GM23338 (cell line): ENCODE results near the gene CELA3B. TPM values are rescaled to one million over a fixed set of nuclear protein-coding genes. Genes with fewer than 3 reads are reported as not detected.
A peak's percentile ranks its signal among the peaks of the same experiment; 100 is the strongest.
"Not testable (repeated sequence)": the region's sequence is repeated elsewhere in the genome, so short reads cannot be mapped to it uniquely, and the experiment has no call there.

Experiments
- ATAC-seq: fragments of 200-7000 bp; cut with Tn5 transposase; 3 replicates; pipeline ENCODE4 v1.9.1; 2020
- DNase-seq: peaks from one replicate; pipeline ENCODE4 v3.0.0-alpha.2; 2015; ENCODE audit warnings: low spot score
- H2AFZ ChIP-seq: fragments of 200-600 bp; sonication (generic); 2 replicates; pipeline ENCODE4 v1.8.0; 2016; ENCODE audit warnings: antibody characterized with exemption, mild to moderate bottlenecking, moderate library complexity
- H3F3A ChIP-seq: fragments of 200-600 bp; sonication (generic); replicated peaks from 2 replicates; pipeline ENCODE4 v1.8.0; 2017; ENCODE audit warnings: antibody characterized with exemption, mixed run types, low read depth
- H3K27ac ChIP-seq: fragments of 200-600 bp; sonication (generic); 2 replicates; pipeline ENCODE4 v1.6.1; 2016; ENCODE audit warnings: low read depth
- H3K27me3 ChIP-seq: fragments of 200-600 bp; sonication (generic); 2 replicates; pipeline ENCODE4 v1.8.0; 2016; ENCODE audit warnings: mild to moderate bottlenecking, mixed run types, moderate library complexity; ENCODE audit not compliant: insufficient read depth
- H3K36me3 ChIP-seq: fragments of 200-600 bp; sonication (generic); 2 replicates; pipeline ENCODE4 v1.8.0; 2016; ENCODE audit warnings: mild to moderate bottlenecking; ENCODE audit not compliant: insufficient read depth
- H3K4me1 ChIP-seq: fragments of 200-600 bp; sonication (generic); 2 replicates; pipeline ENCODE4 v1.8.0; 2016; ENCODE audit warnings: mild to moderate bottlenecking, moderate library complexity; ENCODE audit not compliant: insufficient read depth
- H3K4me2 ChIP-seq: fragments of 200-600 bp; sonication (generic); 2 replicates; pipeline ENCODE4 v1.7.1; 2017; ENCODE audit warnings: mixed run types
- H3K4me3 ChIP-seq: fragments of 200-600 bp; sonication (generic); 2 replicates; pipeline ENCODE4 v1.6.1; 2016; ENCODE audit warnings: mixed run types
- H3K79me2 ChIP-seq: fragments of 200-600 bp; sonication (generic); replicated peaks from 2 replicates; pipeline ENCODE4 v1.8.0; 2017; ENCODE audit warnings: mild to moderate bottlenecking; ENCODE audit not compliant: insufficient read depth
- H3K9me2 ChIP-seq: fragments of 200-600 bp; sonication (generic); 2 replicates; pipeline ENCODE4 v1.8.0; 2017; ENCODE audit not compliant: insufficient read depth
- H4K20me1 ChIP-seq: fragments of 200-600 bp; sonication (generic); replicated peaks from 2 replicates; pipeline ENCODE4 v1.8.0; 2017; ENCODE audit warnings: mild to moderate bottlenecking; ENCODE audit not compliant: insufficient read depth
- H3K27ac Mint-ChIP-seq: 2 replicates; pipeline ENCODE4 v1.8.0; 2020; ENCODE audit warnings: inconsistent platforms, mild to moderate bottlenecking, moderate library complexity, mixed read lengths
- H3K27me3 Mint-ChIP-seq: 3 replicates; pipeline ENCODE4 v1.8.0; 2022; ENCODE audit warnings: low read depth, mild to moderate bottlenecking, moderate library complexity, mixed read lengths, inconsistent platforms; ENCODE audit not compliant: insufficient read depth, poor library complexity
- H3K36me3 Mint-ChIP-seq: 3 replicates; pipeline ENCODE4 v1.8.0; 2021; ENCODE audit warnings: low read depth, mild to moderate bottlenecking, inconsistent platforms, moderate library complexity, mixed read lengths
- H3K4me1 Mint-ChIP-seq: 3 replicates; pipeline ENCODE4 v1.8.0; 2020; ENCODE audit warnings: mild to moderate bottlenecking, inconsistent platforms, mixed read lengths
- H3K4me3 Mint-ChIP-seq: 3 replicates; pipeline ENCODE4 v1.8.0; 2021; ENCODE audit warnings: moderate library complexity, mild to moderate bottlenecking, inconsistent platforms, mixed read lengths
- H3K9me3 Mint-ChIP-seq: 3 replicates; pipeline ENCODE4 v1.8.0; 2020; ENCODE audit warnings: moderate library complexity, mild to moderate bottlenecking, inconsistent platforms, mixed read lengths
- CREB1 ChIP-seq: fragments of 250-450 bp; sonication (Bioruptor Pico); IDR thresholded peaks from 2 replicates; pipeline ENCODE4 v1.5.0; 2020; ENCODE audit warnings: low read depth, mild to moderate bottlenecking, moderate library complexity
- EZH2phosphoT487 ChIP-seq: fragments of 200-600 bp; sonication (generic); IDR thresholded peaks from one replicate; pipeline ENCODE4 v1.8.1; 2018; ENCODE audit warnings: antibody characterized with exemption; ENCODE audit not compliant: unreplicated experiment
- JUNB ChIP-seq: IDR thresholded peaks from one replicate; pipeline ENCODE4 v1.6.1; 2016; ENCODE audit warnings: antibody characterized with exemption; ENCODE audit not compliant: unreplicated experiment
- POLR2AphosphoS5 ChIP-seq: IDR thresholded peaks from 2 replicates; pipeline ENCODE4 v1.6.1; 2016; ENCODE audit warnings: antibody characterized with exemption, low read depth
- REST ChIP-seq: IDR thresholded peaks from one replicate; pipeline ENCODE4 v1.6.1; 2018; ENCODE audit warnings: antibody characterized with exemption; ENCODE audit not compliant: unreplicated experiment
- STAT1 ChIP-seq: IDR thresholded peaks from one replicate; pipeline ENCODE4 v1.6.1; 2016; ENCODE audit warnings: antibody characterized with exemption; ENCODE audit not compliant: unreplicated experiment
- ZNF331 ChIP-seq: fragments of 250-450 bp; sonication (Bioruptor Pico); IDR thresholded peaks from 2 replicates; pipeline ENCODE4 v1.5.0; 2020; ENCODE audit warnings: low read depth, mild to moderate bottlenecking, moderate library complexity
- long read RNA-seq: library from polyadenylated mRNA; unstranded; transcript quantifications from one replicate; pipeline ENCODE4 v2.0.0, GENCODE V29; 2020; ENCODE audit not compliant: unreplicated experiment
- polyA plus RNA-seq: library from polyadenylated mRNA; unstranded; fragments of >200 nt; fragmentation: Nextera tagmentation; extraction: Ambion mirVana; gene quantifications from 2 replicates; pipeline ENCODE4 v1.2.1, GENCODE V29; 2016
- total RNA-seq: library from RNA; depleted of rRNA; stranded (reverse); fragments of >200 nt; shearing (Covaris generic); gene quantifications from 2 replicates; pipeline ENCODE4 v1.2.3, GENCODE V29; 2014; rRNA removed
- TF ChIP-seq, protein P1 (sequence below): IDR thresholded peaks from 2 replicates; pipeline ENCODE4 v1.6.1; 2016; ENCODE audit warnings: antibody characterized with exemption

The CELA3B gene
- not detected in 2 replicates for total RNA-seq
- polyA plus RNA-seq = not detected in 2 replicates
- long read RNA-seq = 0 reads

DNA sequence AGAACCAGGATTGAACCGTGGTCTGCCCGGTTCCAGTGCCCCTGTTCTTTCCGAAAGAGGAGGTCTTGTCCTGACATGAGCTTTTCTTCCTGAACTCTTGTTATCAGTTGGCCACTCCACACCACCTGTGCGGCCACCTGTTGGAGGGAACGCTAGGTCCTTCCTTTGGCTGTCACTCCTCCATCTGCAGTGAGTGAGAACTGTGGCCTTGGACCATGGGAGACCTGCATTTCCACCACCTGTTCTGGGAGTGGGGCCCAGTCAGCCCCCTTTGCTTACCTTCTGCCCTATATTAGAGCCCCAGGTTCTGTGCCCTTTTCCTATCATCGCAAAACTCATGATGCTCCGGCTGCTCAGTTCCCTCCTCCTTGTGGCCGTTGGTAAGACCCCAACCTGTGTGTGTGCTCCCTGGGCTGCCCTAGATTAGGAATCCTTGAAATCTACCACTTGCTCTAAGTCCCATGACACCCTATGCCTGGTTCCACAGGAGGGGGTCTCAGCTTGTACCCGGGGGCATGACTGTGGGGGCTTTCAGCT is at the start of gene CELA3B:
Gene CELA3B, plus strand, starts transcription at position 320 of the 537 bp plus-strand sequence. Its CDS starts 18 bp downstream, at position 338.
- H3K27me3 Mint-ChIP-seq = not testable (repeated sequence)

DNA sequence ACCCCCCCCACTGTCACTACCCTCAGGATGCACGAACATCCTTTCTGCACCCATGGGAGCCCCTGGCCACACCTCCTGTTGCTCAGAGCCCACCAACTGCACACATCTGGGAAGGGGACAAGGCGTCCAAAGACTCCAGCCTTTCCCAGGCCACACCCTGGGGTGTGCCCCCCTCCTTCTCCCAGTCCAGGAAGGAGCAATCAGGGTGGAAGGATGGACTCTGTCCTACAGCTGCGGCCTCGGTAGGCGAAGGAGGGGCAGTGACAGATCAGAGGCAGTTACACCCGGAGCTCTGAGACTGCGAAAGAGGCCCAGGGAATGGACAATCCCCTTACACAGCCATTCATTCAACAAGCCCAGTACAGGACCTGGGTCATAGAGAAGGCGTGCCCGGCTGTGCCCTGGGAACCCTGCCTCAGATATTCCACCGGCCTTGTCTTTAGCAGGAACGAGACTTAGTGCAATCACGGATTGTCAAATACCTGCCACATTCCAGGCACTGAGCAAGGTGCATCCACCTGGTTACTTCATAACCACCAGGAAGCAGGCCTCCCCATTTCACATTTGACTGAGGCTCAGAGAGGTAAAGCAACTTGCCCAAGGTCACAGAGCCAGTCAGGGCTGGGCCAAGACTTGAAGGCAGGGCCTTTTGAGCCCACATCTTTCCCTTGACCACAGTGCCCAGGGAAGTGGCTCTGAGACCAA is 49.1 kb upstream of the CELA3B start:
- no peak overlapping the region for H2AFZ ChIP-seq
- no peak overlapping the region for H3K4me2 ChIP-seq
- no peaks in the 10 kb centered on the region for H3F3A ChIP-seq
- no peak overlapping the region for H3K27ac Mint-ChIP-seq
- no peak overlapping the region for H3K4me3 ChIP-seq
- ATAC-seq (no peak), DNase-seq (no peak)
- H3K4me1 ChIP-seq = peaks cover 8% of the 10 kb centered on the region; the same call in 1 of the 2 replicates
- H3K4me1 Mint-ChIP-seq = peaks cover 29% of the 10 kb centered on the region
- H3K27ac ChIP-seq = no peak overlapping the region
- peaks cover 39% of the 10 kb centered on the region for H3K79me2 ChIP-seq
- H3K27me3 ChIP-seq = no peaks in the 10 kb centered on the region
- H3K9me3 Mint-ChIP-seq = no peaks in the 10 kb centered on the region
- H3K27me3 Mint-ChIP-seq = peaks cover 15% of the 10 kb centered on the region
- TF ChIP-seq STAT1 (no peak), CREB1 (CRISPR knock-in tag) (no peak), ZNF331 (CRISPR knock-in tag) (no peak), POLR2AphosphoS5 (no peak)
- TF ChIP-seq, protein P1, sequence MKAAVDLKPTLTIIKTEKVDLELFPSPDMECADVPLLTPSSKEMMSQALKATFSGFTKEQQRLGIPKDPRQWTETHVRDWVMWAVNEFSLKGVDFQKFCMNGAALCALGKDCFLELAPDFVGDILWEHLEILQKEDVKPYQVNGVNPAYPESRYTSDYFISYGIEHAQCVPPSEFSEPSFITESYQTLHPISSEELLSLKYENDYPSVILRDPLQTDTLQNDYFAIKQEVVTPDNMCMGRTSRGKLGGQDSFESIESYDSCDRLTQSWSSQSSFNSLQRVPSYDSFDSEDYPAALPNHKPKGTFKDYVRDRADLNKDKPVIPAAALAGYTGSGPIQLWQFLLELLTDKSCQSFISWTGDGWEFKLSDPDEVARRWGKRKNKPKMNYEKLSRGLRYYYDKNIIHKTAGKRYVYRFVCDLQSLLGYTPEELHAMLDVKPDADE = no peak
- no peaks in the 10 kb centered on the region for H3K36me3 ChIP-seq
- no peaks in the 10 kb centered on the region for H3K9me2 ChIP-seq
- H4K20me1 ChIP-seq = no peaks in the 10 kb centered on the region; the same call in 1 of the 2 replicates
- peaks cover 7% of the 10 kb centered on the region for H3K36me3 Mint-ChIP-seq
- H3K4me3 Mint-ChIP-seq = no peak overlapping the region

More for the DNA sequence above, at the start of gene CELA3B:
- not testable (repeated sequence) for H3K4me2 ChIP-seq, H3K27ac Mint-ChIP-seq, ATAC-seq, H3K36me3 ChIP-seq, DNase-seq, H2AFZ ChIP-seq, H3K9me2 ChIP-seq, H3K4me3 Mint-ChIP-seq, H3K4me3 ChIP-seq, H3K79me2 ChIP-seq, H3K4me1 ChIP-seq, H3K9me3 Mint-ChIP-seq, H3K36me3 Mint-ChIP-seq, H3K27me3 ChIP-seq, H3F3A ChIP-seq, H3K27ac ChIP-seq, H3K4me1 Mint-ChIP-seq, H4K20me1 ChIP-seq

GRCh38 chr1:21930080-21930571 is 46.7 kb upstream of the CELA3B start:
- DNase-seq (no peak), ATAC-seq (no peak)
- Histone ChIP-seq H3F3A (no peaks in the 10 kb centered on the region), H3K36me3 (no peaks in the 10 kb centered on the region), H2AFZ (no peak overlapping the region), H4K20me1 (peaks cover 4% of the 10 kb centered on the region), H3K4me3 (no peak overlapping the region), H3K4me1 (peaks cover 21% of the 10 kb centered on the region), H3K4me2 (no peak overlapping the region), H3K27me3 (no peaks in the 10 kb centered on the region), H3K79me2 (peaks cover 56% of the 10 kb centered on the region), H3K27ac (0 out of 2 replicates have a peak overlapping the region, but pooled peaks have one; percentile 45), H3K9me2 (no peaks in the 10 kb centered on the region)
- Mint-ChIP-seq H3K27ac (no peak overlapping the region), H3K4me3 (no peak overlapping the region; the same call in 2 of the 3 replicates), H3K27me3 (peaks cover 22% of the 10 kb centered on the region), H3K9me3 (no peaks in the 10 kb centered on the region), H3K36me3 (peaks cover 2% of the 10 kb centered on the region), H3K4me1 (peaks cover 33% of the 10 kb centered on the region)
- TF ChIP-seq EZH2phosphoT487 (no peak), JUNB (no peak), REST (no peak), CREB1 (CRISPR knock-in tag) (no peak)
